ENCODE measurements around the gene ARHGAP18.

DNA sequence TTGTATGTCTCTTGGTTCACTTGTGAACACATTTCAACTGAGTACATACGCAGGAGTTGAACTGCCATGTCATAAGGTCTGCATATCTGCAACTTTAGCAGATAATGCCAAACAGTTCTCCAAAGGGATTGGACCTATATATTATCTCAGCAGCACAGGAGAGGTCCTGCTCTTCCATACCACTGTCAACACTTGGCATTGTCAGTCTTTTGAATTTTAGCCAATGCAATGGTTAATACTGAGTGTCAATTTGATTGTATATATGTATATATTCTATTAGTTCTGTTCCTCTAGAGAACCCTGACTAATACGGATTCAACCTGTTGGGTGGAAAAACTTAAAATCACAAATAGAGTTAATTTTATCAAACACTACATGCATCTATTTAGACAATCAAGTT, 26.1 kb upstream of the ARHGAP18 start:
- TF ChIP-seq CTCF (IDR thresholded peaks at IDR 0.05 in 8 of 11, conservative IDR thresholded peaks at IDR 0.05 in 3 of 11) (no peak), POLR2A (IDR thresholded peaks at IDR 0.05) (no peak)

Measured in spleen (tissue), 7 donors.